H1 (cell line): ENCODE measurements around the gene CGNL1. TPM values are rescaled to one million over a fixed set of nuclear protein-coding genes. Genes with fewer than 3 reads are reported as not detected.

Source experiments
- CHD7 ChIP-seq: fragments of 300-600 bp; sonication (generic); IDR thresholded peaks from 2 replicates; pipeline ENCODE4 v1.7.1; 2012; ENCODE audit warnings: low read length, moderate library complexity, mild to moderate bottlenecking, inconsistent platforms; ENCODE audit not compliant: insufficient replicate concordance
- CTCF ChIP-seq, 3 experiments: IDR thresholded peaks; 1 replicate in 2 of 3; 2 replicates in 1 of 3; pipeline versions ENCODE4 v1.5.1 to v1.6.1; 2011; ENCODE audit warnings: low read length in 3 of 3, mild to moderate bottlenecking in 3 of 3, inconsistent platforms in 2 of 3, low read depth in 1 of 3, moderate library complexity in 1 of 3; ENCODE audit not compliant: insufficient read depth in 1 of 3; ENCODE audit errors: control extremely low read depth in 1 of 3
- NANOG ChIP-seq: IDR thresholded peaks from 2 replicates; pipeline ENCODE4 v1.6.1; 2011; ENCODE audit warnings: low read length, low read depth, mild to moderate bottlenecking, inconsistent platforms; ENCODE audit not compliant: insufficient read depth, poor library complexity, severe bottlenecking
- RNF2 ChIP-seq: fragments of 200-900, 300-1000 bp; sonication (generic); IDR thresholded peaks from 2 replicates; pipeline ENCODE4 v1.7.1; 2016; ENCODE audit warnings: borderline replicate concordance, low read depth, mild to moderate bottlenecking, antibody characterized with exemption, low read length; ENCODE audit not compliant: poor library complexity, severe bottlenecking; ENCODE audit errors: missing control alignments
- RXRA ChIP-seq: IDR thresholded peaks from 2 replicates; pipeline ENCODE4 v1.6.1; 2011; ENCODE audit warnings: low read depth, mild to moderate bottlenecking, low read length, moderate library complexity; ENCODE audit not compliant: insufficient read depth
- SIX5 ChIP-seq: IDR thresholded peaks from 2 replicates; pipeline ENCODE4 v1.6.1; 2011; ENCODE audit warnings: mild to moderate bottlenecking, low read depth, low read length
- TCF12 ChIP-seq: IDR thresholded peaks from 2 replicates; pipeline ENCODE4 v1.6.1; 2011; ENCODE audit warnings: low read depth, mild to moderate bottlenecking, low read length
- polyA plus RNA-seq, 7 experiments: library from polyadenylated mRNA; depleted of rRNA in 3 of 7; stranded (reverse) in 5 of 7; unstranded in 2 of 7; fragments of >200 nt in 5 of 7; fragments of 200-250 nt in 2 of 7; gene quantifications; 1 replicate in 5 of 7; 2 replicates in 1 of 7; 4 replicates in 1 of 7; pipeline versions ENCODE4 v1.2.1 to v1.2.3, GENCODE V29; 2011 to 2013; ENCODE audit warnings: missing spikeins in 2 of 7, mixed read lengths in 2 of 7
- total RNA-seq: library from RNA; stranded (reverse); fragmentation: NEBNext Ultra II Directional; extraction: Animal tissue kit (Norgen Biotek cat#: 25700); gene quantifications from 2 replicates; pipeline ENCODE4 v1.2.1, GENCODE V29; 2021

CGNL1 gene
- total and polyA plus RNA-seq, 2 of the 8 experiments (the other 6 are each of a cell fraction or from before 2014, with no cell fraction given) = 21.8 to 75.6 TPM

GRCh38 chr15:57516327-57517029 is 140.2 kb downstream of the CGNL1 start (continued):
- no peak for TF ChIP-seq CHD7
- TF ChIP-seq RNF2 = no peak
- TF ChIP-seq NANOG = no peak
- no peak for TF ChIP-seq RXRA
- no peak for TF ChIP-seq CTCF (IDR thresholded peaks at IDR 0.05; ENCODE audit: control extremely low read depth in 1 of 3, insufficient read depth in 1 of 3, low read depth in 1 of 3, low read length in 3 of 3)
- TF ChIP-seq SIX5 = no peak
- TF ChIP-seq TCF12 = no peak
